ENCODE data around the gene TDRD6.

TDRD6 gene

GRCh38 chr6:46690911-46691451 lies 3.3 kb downstream of the TDRD6 start:
- no peaks in the 10 kb centered on the region for H3K79me2 ChIP-seq (ENCODE audit: insufficient read depth, low read length)
- TF ChIP-seq CTCF (conservative IDR thresholded peaks at IDR 0.05; ENCODE audit: low read length) (no peak), EZH2phosphoT487 (IDR thresholded peaks at IDR 0.05; ENCODE audit: borderline replicate concordance) (no peak)
- no peak overlapping the region for H3K4me2 ChIP-seq (ENCODE audit: low read depth, low read length, poor library complexity, severe bottlenecking)
- H3K9me3 ChIP-seq (ENCODE audit: insufficient read depth, low read depth, low read length), result no peaks in the 10 kb centered on the region
- H3K27me3 ChIP-seq (ENCODE audit: insufficient read depth, low read length, poor library complexity, severe bottlenecking), result no peaks in the 10 kb centered on the region
- H2AFZ ChIP-seq (ENCODE audit: low read length), result no peak overlapping the region
- H3K9me2 ChIP-seq (replicated peaks; ENCODE audit: low read depth, low read length), result no peaks in the 10 kb centered on the region
- H3F3A ChIP-seq (ENCODE audit: low read depth), result no peaks in the 10 kb centered on the region
- H3K4me1 ChIP-seq (ENCODE audit: insufficient read depth, low read length, poor library complexity, severe bottlenecking), result no peaks in the 10 kb centered on the region
- H3K4me3 ChIP-seq (ENCODE audit: low read length, poor library complexity, severe bottlenecking), result no peak overlapping the region
- no peaks in the 10 kb centered on the region for H3K36me3 ChIP-seq (ENCODE audit: insufficient read depth, low read length)
- no peaks in the 10 kb centered on the region for H4K20me1 ChIP-seq (ENCODE audit: insufficient read depth, low read length, poor library complexity, severe bottlenecking)
- no peak overlapping the region for H3K9ac ChIP-seq (ENCODE audit: low read depth, low read length, poor library complexity, severe bottlenecking)

DNA sequence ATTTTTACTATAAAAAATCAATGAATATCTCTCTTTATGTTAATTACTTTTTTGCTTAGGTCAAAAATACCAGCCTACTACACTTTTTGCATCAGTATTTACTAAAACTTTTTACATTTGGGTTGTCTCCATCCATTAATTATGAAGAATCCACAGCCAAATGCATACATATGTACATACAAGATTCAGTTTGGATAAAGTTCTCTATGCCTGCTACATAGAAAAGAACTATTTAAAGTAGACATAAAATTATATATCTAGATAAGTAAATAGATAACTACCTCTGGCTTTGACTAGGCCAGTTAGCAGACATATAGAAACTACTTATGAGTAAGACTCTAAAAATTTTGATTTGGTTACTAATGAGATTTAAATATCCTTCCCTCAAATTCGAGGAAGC lies 12.3 kb downstream of the TDRD6 start:
- H3K9me2 ChIP-seq (replicated peaks; ENCODE audit: low read depth, low read length), result no peaks in the 10 kb centered on the region
- no peaks in the 10 kb centered on the region for H3K27me3 ChIP-seq (ENCODE audit: insufficient read depth, low read length, poor library complexity, severe bottlenecking)
- no peak overlapping the region for H3K4me2 ChIP-seq (ENCODE audit: low read depth, low read length, poor library complexity, severe bottlenecking)
- no peaks in the 10 kb centered on the region for H3F3A ChIP-seq (ENCODE audit: low read depth)
- H3K36me3 ChIP-seq (ENCODE audit: insufficient read depth, low read length), result no peaks in the 10 kb centered on the region
- TF ChIP-seq EZH2phosphoT487 (IDR thresholded peaks at IDR 0.05; ENCODE audit: borderline replicate concordance), result no peak
- TF ChIP-seq CTCF (conservative IDR thresholded peaks at IDR 0.05; ENCODE audit: low read length), result no peak
- H3K9me3 ChIP-seq (ENCODE audit: insufficient read depth, low read depth, low read length), result no peaks in the 10 kb centered on the region
- H3K4me1 ChIP-seq (ENCODE audit: insufficient read depth, low read length, poor library complexity, severe bottlenecking), result no peaks in the 10 kb centered on the region
- H3K4me3 ChIP-seq (ENCODE audit: low read length, poor library complexity, severe bottlenecking), result no peak overlapping the region
- no peak overlapping the region for H3K9ac ChIP-seq (ENCODE audit: low read depth, low read length, poor library complexity, severe bottlenecking)
- no peak overlapping the region for H2AFZ ChIP-seq (ENCODE audit: low read length)
- no peaks in the 10 kb centered on the region for H4K20me1 ChIP-seq (ENCODE audit: insufficient read depth, low read length, poor library complexity, severe bottlenecking)
- H3K79me2 ChIP-seq (ENCODE audit: insufficient read depth, low read length), result no peaks in the 10 kb centered on the region

DNA sequence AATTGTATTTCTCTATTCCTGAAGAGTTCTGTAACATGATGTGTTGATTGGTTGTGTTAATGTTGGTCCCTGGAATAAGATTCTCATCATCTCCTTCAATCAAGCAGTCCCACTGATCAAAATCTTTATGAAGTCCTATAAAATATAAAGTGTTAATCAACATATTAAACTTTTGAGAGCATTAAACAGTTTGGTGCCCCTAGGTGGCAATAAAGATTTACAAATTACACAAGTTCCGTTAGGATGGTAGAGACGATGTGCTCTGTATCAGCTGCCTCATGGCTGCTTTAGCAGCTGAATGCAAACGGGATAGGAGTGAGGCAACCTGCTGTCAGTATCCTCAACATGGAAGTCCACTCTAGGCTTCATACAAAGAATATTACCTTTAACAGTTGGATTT lies 16.9 kb downstream of the TDRD6 start:
- no peaks in the 10 kb centered on the region for H4K20me1 ChIP-seq (ENCODE audit: insufficient read depth, low read length, poor library complexity, severe bottlenecking)
- H3K4me3 ChIP-seq (ENCODE audit: low read length, poor library complexity, severe bottlenecking), result no peak overlapping the region
- H3K9me2 ChIP-seq (replicated peaks; ENCODE audit: low read depth, low read length), result no peaks in the 10 kb centered on the region
- H3K27me3 ChIP-seq (ENCODE audit: insufficient read depth, low read length, poor library complexity, severe bottlenecking), result no peaks in the 10 kb centered on the region
- no peaks in the 10 kb centered on the region for H3K79me2 ChIP-seq (ENCODE audit: insufficient read depth, low read length)
- TF ChIP-seq CTCF (conservative IDR thresholded peaks at IDR 0.05; ENCODE audit: low read length) (peak; percentile 43), EZH2phosphoT487 (IDR thresholded peaks at IDR 0.05; ENCODE audit: borderline replicate concordance) (no peak)
- H3K36me3 ChIP-seq (ENCODE audit: insufficient read depth, low read length), result no peaks in the 10 kb centered on the region
- H3K4me2 ChIP-seq (ENCODE audit: low read depth, low read length, poor library complexity, severe bottlenecking), result no peak overlapping the region
- no peaks in the 10 kb centered on the region for H3K4me1 ChIP-seq (ENCODE audit: insufficient read depth, low read length, poor library complexity, severe bottlenecking)
- H3K9me3 ChIP-seq (ENCODE audit: insufficient read depth, low read depth, low read length), result no peaks in the 10 kb centered on the region
- no peak overlapping the region for H3K9ac ChIP-seq (ENCODE audit: low read depth, low read length, poor library complexity, severe bottlenecking)
- H3F3A ChIP-seq (ENCODE audit: low read depth), result no peaks in the 10 kb centered on the region
- peak overlapping the region; percentile 37 for H2AFZ ChIP-seq (ENCODE audit: low read length)
